Glomerular endothelial cell (primary cell): ENCODE measurements around the gene TMEM271. TPM values are rescaled to one million over a fixed set of nuclear protein-coding genes. Genes with fewer than 3 reads are reported as not detected.
"Not testable (repeated sequence)": the region's sequence is repeated elsewhere in the genome, so short reads cannot be mapped to it uniquely, and the experiment has no call there.

Source experiments
- DNase-seq: peaks from one replicate; pipeline ENCODE4 v3.0.0-alpha.2; 2011; ENCODE audit warnings: low read depth, low spot score; ENCODE audit errors: extremely low read depth
- total RNA-seq: library from RNA; depleted of rRNA; stranded (reverse); fragments of >200 nt; gene quantifications from 2 replicates; pipeline ENCODE4 v1.2.3, GENCODE V29; 2015

The TMEM271 gene
- total RNA-seq, 1 donor from 2014 or later, result not detected

GRCh38 chr4:566508-567295 is 9.4 kb downstream of the TMEM271 start:
- no peak for DNase-seq

- DNase-seq, result no peak
Observed at GRCh38 chr4:566035-566434, 10.1 kb downstream of the TMEM271 start.

- DNase-seq, result not testable (repeated sequence)
Observed at GRCh38 chr4:565614-566013, 10.5 kb downstream of the TMEM271 start.

- DNase-seq, result not testable (repeated sequence)
Observed at GRCh38 chr4:562458-562857, 13.6 kb downstream of the TMEM271 start.

GRCh38 chr4:561426-561825 is 14.7 kb downstream of the TMEM271 start:
- DNase-seq, result no peak

- DNase-seq, result no peak
Observed at GRCh38 chr4:560731-561291, 15.3 kb downstream of the TMEM271 start.

- no peak for DNase-seq
Observed at GRCh38 chr4:560061-560460, 16.0 kb downstream of the TMEM271 start.

GRCh38 chr4:555566-556275 is 20.4 kb downstream of the TMEM271 start:
- DNase-seq, result no peak

GRCh38 chr4:554793-555320 is 21.2 kb downstream of the TMEM271 start:
- not testable (repeated sequence) for DNase-seq

GRCh38 chr4:552019-552418 is 24.1 kb downstream of the TMEM271 start:
- no peak for DNase-seq

GRCh38 chr4:550268-550667 is 25.8 kb downstream of the TMEM271 start:
- DNase-seq, result not testable (repeated sequence)

GRCh38 chr4:548976-549375 is 27.1 kb downstream of the TMEM271 start:
- DNase-seq, result no peak

GRCh38 chr4:545612-546011 is 30.5 kb downstream of the TMEM271 start:
- no peak for DNase-seq

GRCh38 chr4:544386-545105 is 31.5 kb downstream of the TMEM271 start:
- DNase-seq, result no peak

- DNase-seq, result no peak
Observed at GRCh38 chr4:541271-541670, 34.8 kb downstream of the TMEM271 start.

- DNase-seq, result no peak
Observed at GRCh38 chr4:538542-539142, 37.5 kb downstream of the TMEM271 start.

- no peak for DNase-seq
Observed at GRCh38 chr4:537436-538264, 38.4 kb downstream of the TMEM271 start.

- no peak for DNase-seq
Observed at GRCh38 chr4:536351-536972, 39.6 kb downstream of the TMEM271 start.

- DNase-seq, result no peak
Observed at GRCh38 chr4:535924-536281, 40.2 kb downstream of the TMEM271 start.
